LHCN-M2 (cell line): ENCODE data around the gene HAGH. TPM values are rescaled to one million over a fixed set of nuclear protein-coding genes. Genes with fewer than 3 reads are reported as not detected.

Source experiments
- DNase-seq: peaks from one replicate; pipeline ENCODE4 v3.0.0-alpha.2; 2012; ENCODE audit warnings: low read depth
- total RNA-seq: library from RNA; depleted of rRNA; stranded (reverse); fragments of >200 nt; gene quantifications from 2 replicates; pipeline ENCODE4 v1.2.3, GENCODE V29; 2014; rRNA removed

The HAGH gene
- total RNA-seq, 1 experiment from 2014 or later, result 45.2 TPM

- no peak for DNase-seq
Observed at GRCh38 chr16:1763521-1764511, 62.8 kb downstream of the HAGH start.

- DNase-seq, result no peak
Observed at GRCh38 chr16:1762879-1763520, 63.6 kb downstream of the HAGH start.

GRCh38 chr16:1762196-1762878 is 64.3 kb downstream of the HAGH start:
- no peak for DNase-seq

GRCh38 chr16:1761751-1762150 is 64.9 kb downstream of the HAGH start:
- DNase-seq, result no peak

GRCh38 chr16:1760911-1761310 is 65.7 kb downstream of the HAGH start:
- no peak for DNase-seq

- no peak for DNase-seq
Observed at GRCh38 chr16:1759511-1759910, 67.1 kb downstream of the HAGH start.

- DNase-seq, result no peak
Observed at GRCh38 chr16:1758923-1759322, 67.7 kb downstream of the HAGH start.

- DNase-seq, result no peak
Observed at GRCh38 chr16:1757714-1758461, 68.7 kb downstream of the HAGH start.

Other genes starting within 250 kb of the HAGH start
- 9.9 and 18.3 TPM in 2 replicates for gene IFT140, start 214.8 kb downstream of the HAGH start, total RNA-seq
- gene CRAMP1, start 214.5 kb downstream of the HAGH start, total RNA-seq, result 6.9 and 7.9 TPM in 2 replicates
- 59.1 and 62.8 TPM in 2 replicates for gene JPT2, start 148.5 kb downstream of the HAGH start, total RNA-seq
- gene MAPK8IP3, start 120.6 kb downstream of the HAGH start, total RNA-seq, result 45.9 and 55.4 TPM in 2 replicates
- 50.9 and 53.5 TPM in 2 replicates for gene NME3, start 55.3 kb downstream of the HAGH start, total RNA-seq
- gene EME2, start 54.0 kb downstream of the HAGH start, total RNA-seq, result 13.7 and 17.4 TPM in 2 replicates
- 132 and 155 TPM in 2 replicates for gene MRPS34, start 53.7 kb downstream of the HAGH start, total RNA-seq
- 24.2 and 27.2 TPM in 2 replicates for gene SPSB3, start 44.3 kb downstream of the HAGH start, total RNA-seq
- gene NUBP2, start 43.9 kb downstream of the HAGH start, total RNA-seq, result 145 and 213 TPM in 2 replicates
- gene IGFALS, start 33.1 kb downstream of the HAGH start, total RNA-seq, result not detected in 2 replicates
- 58.8 and 64.9 TPM in 2 replicates for gene FAHD1, start 381 bp upstream of the HAGH start, total RNA-seq
- gene MEIOB, start 45.3 kb upstream of the HAGH start, total RNA-seq, result not detected in 2 replicates
- gene HS3ST6, start 91.6 kb upstream of the HAGH start, total RNA-seq, result not detected in 2 replicates
- gene MSRB1, start 116.4 kb upstream of the HAGH start, total RNA-seq, result 14.2 and 14.4 TPM in 2 replicates
- gene RPL3L, start 127.9 kb upstream of the HAGH start, total RNA-seq, result not detected in 2 replicates
- gene NDUFB10, start 132.7 kb upstream of the HAGH start, total RNA-seq, result 244 and 288 TPM in 2 replicates
- 2,551 and 2,646 TPM in 2 replicates for gene RPS2, start 138.0 kb upstream of the HAGH start, total RNA-seq
- gene RNF151, start 140.0 kb upstream of the HAGH start, total RNA-seq, result not detected in 2 replicates
- 52.1 and 85.4 TPM in 2 replicates for gene TBL3, start 145.2 kb upstream of the HAGH start, total RNA-seq
- gene NOXO1, start 154.6 kb upstream of the HAGH start, total RNA-seq, result 0.23 and 1.3 TPM in 2 replicates
- gene GFER, start 157.4 kb upstream of the HAGH start, total RNA-seq, result 26.0 and 30.5 TPM in 2 replicates
- gene SYNGR3, start 163.1 kb upstream of the HAGH start, total RNA-seq, result 1.1 and 1.6 TPM in 2 replicates
- gene ZNF598, start 183.0 kb upstream of the HAGH start, total RNA-seq, result 37.2 and 47.5 TPM in 2 replicates
- 1.3 TPM in 2 replicates for gene NPW, start 193.0 kb upstream of the HAGH start, total RNA-seq
- gene NHERF2, start 200.1 kb upstream of the HAGH start, total RNA-seq, result 5.5 and 7.3 TPM in 2 replicates
- gene NTHL1, start 221.0 kb upstream of the HAGH start, total RNA-seq, result 25.5 and 29.0 TPM in 2 replicates
- gene TSC2, start 221.2 kb upstream of the HAGH start, total RNA-seq, result 49.8 and 52.2 TPM in 2 replicates